Measurements from ENCODE around the gene FHIT.

DNA sequence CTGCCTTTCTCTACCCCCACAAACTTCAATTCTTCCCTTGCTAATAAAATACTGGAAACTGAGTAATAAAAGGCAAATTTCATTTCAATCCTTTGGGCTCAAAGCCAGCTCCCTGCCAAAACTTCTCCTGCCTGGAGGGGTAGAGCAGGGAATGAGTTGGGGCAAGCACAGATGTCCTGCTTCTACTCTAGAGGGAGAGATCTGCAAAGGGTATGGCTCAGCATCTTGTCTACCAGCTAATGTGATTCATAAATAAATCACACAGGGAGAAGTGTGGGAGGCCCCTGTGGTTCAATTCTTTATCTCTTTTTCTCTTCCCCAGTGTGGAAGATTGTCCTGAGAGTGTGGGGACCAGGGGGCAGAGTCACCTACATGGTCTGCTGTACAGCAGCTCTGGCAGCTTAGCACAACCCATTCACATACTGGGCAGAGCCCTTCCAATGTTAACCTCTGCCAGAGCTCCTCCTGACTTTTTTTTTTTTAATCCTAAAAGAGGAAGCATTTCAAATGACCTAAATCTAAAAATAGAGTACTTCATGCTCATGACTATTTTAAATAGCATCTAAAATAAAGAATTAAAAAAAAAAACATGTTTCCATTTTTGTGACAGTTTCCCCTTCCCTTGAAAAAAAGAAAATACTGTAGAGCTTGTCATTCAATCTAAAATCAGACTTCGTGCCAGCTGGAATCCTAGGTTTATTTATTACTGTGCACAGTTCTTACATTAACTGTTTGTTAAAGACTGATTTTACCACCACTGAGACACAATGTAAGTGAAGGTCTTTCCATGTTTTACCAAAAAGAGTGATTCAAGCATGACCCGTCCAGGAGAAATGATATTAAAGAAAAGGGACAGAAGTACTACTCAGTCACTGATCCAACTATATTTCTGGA, 1117.7 kb downstream of the FHIT start:
- TF ChIP-seq, protein P1, sequence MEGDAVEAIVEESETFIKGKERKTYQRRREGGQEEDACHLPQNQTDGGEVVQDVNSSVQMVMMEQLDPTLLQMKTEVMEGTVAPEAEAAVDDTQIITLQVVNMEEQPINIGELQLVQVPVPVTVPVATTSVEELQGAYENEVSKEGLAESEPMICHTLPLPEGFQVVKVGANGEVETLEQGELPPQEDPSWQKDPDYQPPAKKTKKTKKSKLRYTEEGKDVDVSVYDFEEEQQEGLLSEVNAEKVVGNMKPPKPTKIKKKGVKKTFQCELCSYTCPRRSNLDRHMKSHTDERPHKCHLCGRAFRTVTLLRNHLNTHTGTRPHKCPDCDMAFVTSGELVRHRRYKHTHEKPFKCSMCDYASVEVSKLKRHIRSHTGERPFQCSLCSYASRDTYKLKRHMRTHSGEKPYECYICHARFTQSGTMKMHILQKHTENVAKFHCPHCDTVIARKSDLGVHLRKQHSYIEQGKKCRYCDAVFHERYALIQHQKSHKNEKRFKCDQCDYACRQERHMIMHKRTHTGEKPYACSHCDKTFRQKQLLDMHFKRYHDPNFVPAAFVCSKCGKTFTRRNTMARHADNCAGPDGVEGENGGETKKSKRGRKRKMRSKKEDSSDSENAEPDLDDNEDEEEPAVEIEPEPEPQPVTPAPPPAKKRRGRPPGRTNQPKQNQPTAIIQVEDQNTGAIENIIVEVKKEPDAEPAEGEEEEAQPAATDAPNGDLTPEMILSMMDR (conservative IDR thresholded peaks at IDR 0.05; ENCODE audit: low read depth, low read length), result no peak
- TF ChIP-seq EZH2 (IDR thresholded peaks at IDR 0.05; ENCODE audit: low read length, unreplicated experiment) (no peak), EZH2phosphoT487 (IDR thresholded peaks at IDR 0.05; ENCODE audit: borderline replicate concordance, low read length) (no peak)

Measured in PC-3 (cell line).